ENCODE measurements around the gene SH2B3.

SH2B3 gene

DNA sequence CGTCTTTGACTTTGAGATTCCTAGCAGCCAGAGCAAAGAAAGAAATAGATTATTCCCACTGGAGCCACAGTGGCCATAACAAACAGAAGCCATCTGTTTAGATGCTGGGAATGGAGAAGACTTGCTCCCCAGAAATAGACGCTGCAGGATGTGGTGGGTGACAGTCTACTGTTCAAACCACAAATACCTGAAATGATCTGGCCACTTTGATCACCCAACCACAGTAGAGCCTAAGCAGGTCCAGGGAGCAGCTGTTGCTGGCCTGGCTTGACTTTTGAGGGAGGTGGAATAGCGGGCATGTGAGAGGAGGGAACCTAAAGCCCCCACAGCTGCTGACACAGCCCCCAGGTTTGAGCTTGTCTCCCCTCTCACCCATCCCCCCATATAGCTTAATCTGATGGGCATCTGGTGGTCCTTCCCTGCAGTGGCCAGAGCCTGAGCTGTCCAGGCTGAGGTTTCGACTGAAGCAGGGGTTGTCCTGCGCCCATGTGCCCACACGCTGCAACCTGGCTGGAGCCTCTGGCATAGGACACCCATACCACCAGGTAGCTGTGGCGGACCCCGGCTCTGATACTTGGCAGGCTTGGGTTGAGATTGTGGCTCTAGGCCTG lies 38.7 kb downstream of the SH2B3 start:
- no peak for DNase-seq (ENCODE audit: low read depth, low spot score)

DNA sequence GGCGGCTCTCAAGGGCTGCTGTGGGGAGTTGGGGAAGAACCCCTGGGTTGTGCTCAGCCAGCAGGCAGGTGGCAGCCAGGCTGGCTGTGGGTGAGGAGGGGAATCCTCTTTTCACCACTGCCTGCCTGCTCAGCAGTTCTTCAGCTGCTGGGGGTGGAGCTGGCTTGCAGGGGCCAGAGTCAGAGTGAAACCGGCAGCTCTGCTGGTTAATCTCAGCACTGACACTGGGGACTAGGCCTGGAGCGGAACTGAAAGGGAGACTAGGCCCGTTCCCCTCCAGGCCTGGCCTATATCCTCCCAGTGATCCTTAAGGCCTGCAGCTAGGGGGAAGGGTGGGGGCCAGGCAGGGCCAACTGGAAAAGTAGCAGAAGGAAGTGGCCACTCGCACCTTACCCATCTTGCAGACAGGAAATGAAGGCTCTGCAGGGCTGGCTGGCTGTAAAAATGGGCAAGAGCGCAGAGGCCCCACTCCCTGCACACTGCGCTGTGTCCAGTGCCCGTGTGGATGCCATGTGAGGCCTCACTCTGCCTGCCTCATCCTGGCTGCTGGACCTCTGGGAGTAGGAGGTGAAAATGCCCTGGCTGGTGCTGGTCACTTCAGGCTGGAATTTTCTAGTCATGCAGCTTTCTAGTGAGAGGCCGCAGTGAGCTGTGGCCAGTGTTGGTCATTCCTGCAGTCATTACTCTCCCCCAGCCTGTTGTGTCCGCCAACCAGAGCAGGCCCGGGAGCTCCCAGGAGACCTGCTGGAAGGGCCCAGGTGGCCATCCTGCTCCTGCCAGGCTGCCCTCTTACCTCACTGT lies 39.4 kb downstream of the SH2B3 start:
- no peak for DNase-seq (ENCODE audit: low read depth, low spot score)

- DNase-seq (ENCODE audit: low read depth, low spot score): no peak
Measured at GRCh38 chr12:111445726-111446581, 40.2 kb downstream of the SH2B3 start.

DNA sequence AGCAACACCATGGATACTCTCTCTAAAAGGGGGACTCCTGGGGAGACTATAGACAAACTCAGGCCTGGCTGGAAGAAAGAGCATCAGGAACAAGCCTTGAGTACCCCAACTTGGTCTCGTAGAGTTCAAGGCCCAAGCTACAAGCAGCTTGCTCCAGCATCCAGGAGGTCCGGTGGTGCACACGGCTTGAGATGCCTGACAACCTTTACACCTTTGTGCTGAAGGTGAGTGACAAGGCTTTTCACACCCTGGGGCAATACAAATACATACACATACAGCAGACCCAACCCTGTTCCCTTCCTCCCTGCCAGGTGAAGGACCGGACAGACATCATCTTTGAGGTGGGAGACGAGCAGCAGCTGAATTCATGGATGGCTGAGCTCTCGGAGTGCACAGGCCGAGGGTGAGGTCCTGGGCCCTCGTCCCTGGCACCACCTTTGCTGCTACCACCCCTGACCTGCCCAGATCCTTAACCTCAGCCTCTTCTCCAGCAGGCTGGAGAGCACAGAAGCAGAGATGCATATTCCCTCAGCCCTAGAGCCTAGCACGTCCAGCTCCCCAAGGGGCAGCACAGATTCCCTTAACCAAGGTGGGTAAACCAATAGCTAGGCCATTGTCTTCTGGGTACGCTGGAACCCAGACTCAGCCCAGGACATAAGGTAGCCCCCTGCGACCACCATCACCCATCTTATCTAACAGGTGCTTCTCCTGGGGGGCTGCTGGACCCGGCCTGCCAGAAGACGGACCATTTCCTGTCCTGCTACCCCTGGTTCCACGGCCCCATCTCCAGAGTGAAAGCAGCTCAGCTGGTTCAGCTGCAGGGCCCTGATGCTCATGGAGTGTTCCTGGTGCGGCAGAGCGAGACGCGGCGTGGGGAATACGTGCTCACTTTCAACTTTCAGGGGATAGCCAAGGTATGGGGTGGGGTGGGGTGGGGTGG lies 41.2 kb downstream of the SH2B3 start:
- no peak for DNase-seq (ENCODE audit: low read depth, low spot score)

- no peak for DNase-seq (ENCODE audit: low read depth, low spot score)
Measured at GRCh38 chr12:111447571-111448265, 42.0 kb downstream of the SH2B3 start.

DNA sequence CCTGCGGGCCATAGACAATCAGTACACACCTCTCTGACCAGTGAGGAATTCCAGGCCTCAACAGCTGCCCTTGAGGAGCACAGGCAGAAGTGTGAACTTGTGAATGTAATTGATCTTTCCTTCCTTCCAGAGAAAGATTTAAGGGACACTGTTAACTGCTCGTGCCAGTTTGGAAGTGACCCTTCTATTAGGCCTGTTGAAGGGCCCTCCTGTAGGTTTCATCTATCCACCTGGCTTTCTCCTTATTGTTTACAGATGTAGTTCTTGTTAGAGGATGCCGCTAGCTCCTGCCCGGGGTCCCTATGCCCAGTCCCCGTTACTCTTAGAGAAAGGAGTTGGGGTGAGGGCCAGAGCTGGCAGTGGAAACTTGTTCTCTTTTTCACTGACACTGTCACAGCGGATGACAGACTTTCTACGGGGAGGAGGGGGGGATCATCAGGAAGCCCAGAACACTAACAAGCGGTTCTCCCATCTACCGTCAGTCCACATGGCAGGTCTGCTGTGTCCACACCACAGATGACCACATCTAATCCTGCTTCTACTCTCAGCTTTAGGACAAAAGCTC lies 42.6 kb downstream of the SH2B3 start:
- DNase-seq (ENCODE audit: low read depth, low spot score): no peak

DNA sequence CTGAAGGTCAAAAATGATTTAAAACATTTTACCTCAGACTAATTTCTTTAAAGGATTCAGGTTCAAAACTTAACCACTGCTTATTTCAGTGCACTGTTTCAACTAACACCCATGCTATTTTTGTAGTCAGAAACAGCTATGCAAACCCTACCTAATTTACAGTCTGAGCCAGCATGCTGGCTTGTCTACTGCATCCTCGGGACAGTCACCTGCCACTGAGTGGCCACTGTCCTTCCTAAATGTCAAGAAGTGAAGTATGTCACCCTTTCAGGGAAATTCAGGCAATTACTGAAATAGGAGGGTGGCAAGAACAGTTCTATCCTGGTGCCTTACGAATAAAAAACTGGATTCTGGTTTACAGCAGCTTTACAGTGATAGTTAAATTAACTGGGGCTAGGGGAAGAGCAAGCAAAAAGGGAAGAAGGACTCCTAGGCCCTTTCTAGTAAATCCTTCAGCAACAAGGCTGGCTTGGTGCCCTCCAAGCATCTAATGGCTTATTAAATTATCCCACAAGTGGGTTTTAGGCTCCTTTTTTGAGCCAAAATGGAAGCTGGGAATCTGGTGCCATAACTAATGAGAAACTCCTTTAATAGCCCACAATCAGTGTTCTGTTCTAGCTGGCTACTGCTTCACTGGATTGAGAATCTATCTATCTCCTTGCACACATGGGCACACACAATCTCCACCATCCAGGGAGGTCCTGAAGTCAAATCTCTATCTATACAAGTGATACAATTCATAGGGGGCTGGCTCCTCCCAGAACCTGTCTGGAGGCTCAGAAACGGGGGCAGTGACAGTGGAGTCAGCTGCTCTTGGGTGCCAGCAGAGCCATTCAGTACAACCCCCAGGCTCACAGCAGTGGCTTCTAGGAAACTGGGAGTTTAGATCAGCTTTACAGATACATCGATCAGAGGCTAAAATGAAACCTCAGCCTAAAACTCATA lies 43.4 kb downstream of the SH2B3 start:
- no peak for DNase-seq (ENCODE audit: low read depth, low spot score)

DNA sequence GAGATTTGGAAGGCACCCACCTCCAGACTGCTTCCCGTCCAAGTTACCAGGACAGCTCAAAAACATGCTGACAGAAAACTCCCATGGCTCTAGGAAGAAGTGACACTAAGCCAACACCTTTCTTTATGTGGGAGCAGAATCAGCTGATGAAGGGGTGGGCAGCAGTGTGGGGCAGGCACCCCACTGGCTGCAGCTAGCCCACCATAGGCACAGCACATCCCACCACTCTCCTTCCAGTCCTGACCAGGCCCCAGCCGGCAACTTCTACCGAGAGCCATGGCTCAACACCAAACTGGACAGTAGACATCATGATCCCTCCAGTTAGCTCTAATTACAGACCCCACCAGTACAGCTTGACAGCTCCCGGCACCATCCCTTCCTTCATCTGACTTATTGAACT lies 45.0 kb downstream of the SH2B3 start:
- DNase-seq (ENCODE audit: low read depth, low spot score): no peak

DNA sequence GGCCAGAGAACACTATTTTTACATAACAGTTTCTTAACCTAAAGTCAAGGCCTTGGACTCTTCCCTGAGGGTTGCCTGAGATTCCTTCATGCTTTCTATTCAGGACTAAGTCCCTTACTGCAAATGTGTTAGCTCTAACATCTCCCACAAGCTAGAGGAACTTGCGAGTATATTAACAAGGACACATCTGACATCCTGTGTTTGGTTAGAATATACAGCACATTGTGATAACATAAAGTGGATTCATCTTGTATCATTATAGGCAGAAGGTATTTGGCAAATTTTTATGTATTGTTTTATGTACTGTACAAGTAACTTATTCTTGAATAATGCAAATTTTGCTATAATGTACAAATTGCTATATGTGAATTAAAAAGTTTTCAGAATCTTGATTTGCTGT lies 45.5 kb downstream of the SH2B3 start:
- no peak for DNase-seq (ENCODE audit: low read depth, low spot score)

- no peak for DNase-seq (ENCODE audit: low read depth, low spot score)
Measured at GRCh38 chr12:111451649-111452129, 46.0 kb downstream of the SH2B3 start.

DNA sequence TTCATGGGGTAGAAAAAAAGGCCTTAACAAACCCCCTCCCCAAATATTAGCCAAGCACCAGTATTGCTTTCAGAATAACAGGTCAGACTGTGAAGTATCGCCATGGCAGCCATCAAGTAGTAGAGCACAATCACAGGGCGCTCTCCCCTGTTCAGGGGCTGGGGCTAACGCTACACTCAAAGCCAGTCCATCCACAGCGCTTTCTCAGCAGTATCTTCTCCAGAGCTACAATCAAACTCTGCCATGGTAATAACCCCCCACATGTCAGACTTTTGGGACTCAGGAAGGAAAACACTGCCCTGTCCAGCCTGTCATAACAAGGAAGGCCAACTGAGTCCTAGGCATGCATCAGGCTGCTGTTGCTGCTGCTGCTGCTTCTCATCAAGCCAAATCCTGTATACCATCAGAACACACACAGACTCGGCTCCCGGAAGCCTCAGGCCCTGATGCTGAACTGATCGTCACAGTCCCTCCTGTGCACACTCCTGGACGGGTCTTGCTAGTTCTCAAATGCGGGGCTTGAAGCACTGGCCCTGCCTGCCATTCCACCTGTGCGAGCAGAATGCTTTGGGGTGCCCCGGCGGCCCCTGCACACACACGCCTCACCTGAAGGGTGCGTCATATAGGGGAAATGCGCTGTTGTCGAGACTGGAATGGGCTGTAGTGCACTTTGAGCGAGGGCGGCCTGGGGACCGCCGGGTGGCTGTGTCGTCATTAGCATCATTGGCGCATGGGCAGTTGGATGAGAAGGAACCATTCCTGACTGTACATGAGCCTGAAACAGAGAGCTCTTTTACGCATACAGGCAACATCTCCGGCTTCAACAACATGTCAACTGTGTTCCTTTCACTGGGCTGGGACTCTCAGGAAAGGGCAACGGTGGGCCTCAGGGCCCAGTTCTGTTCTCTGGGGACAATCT lies 47.6 kb downstream of the SH2B3 start:
- DNase-seq (ENCODE audit: low read depth, low spot score): no peak

- DNase-seq (ENCODE audit: low read depth, low spot score): no peak
Measured at GRCh38 chr12:111454311-111454710, 48.6 kb downstream of the SH2B3 start.

- DNase-seq (ENCODE audit: low read depth, low spot score): no peak
Measured at GRCh38 chr12:111454716-111455447, 49.2 kb downstream of the SH2B3 start.

- DNase-seq (ENCODE audit: low read depth, low spot score): no peak
Measured at GRCh38 chr12:111455448-111456320, 50.0 kb downstream of the SH2B3 start.

DNA sequence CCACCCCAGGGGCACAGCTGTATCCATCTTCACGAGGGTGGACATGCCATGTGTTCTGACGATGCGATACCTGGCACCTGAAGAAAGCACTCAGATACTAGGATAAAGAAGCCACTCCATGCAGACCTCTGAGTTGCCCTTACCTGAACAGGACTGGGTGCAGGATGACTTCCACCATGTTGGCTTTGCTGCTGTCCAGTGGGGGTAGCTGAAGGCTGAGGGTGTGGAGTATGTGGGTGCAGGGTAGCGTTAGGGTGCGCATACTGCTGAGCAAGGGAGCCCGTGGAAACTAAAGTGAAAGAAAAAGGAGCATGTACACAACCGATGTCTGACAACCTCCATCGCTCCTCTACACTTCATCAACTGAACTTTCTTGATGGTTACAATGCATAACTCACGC lies 51.3 kb downstream of the SH2B3 start:
- no peak for DNase-seq (ENCODE audit: low read depth, low spot score)

GRCh38 chr12:111457577-111457976 lies 51.9 kb downstream of the SH2B3 start:
- DNase-seq (ENCODE audit: low read depth, low spot score): no peak

Measured in brain pericyte (primary cell).